A549 (cell line): ENCODE data around the gene ZNF79. TPM values are rescaled to one million over a fixed set of nuclear protein-coding genes. Genes with fewer than 3 reads are reported as not detected.
A peak's percentile ranks its signal among the peaks of the same experiment; 100 is the strongest.

ENCODE experiments used
- ATAC-seq, 2 experiments: fragments of 200-7000 bp in 1 of 2; fragments of >200 bp in 1 of 2; cut with Nextera tagmentation in 1 of 2; cut with Tn5 transposase in 1 of 2; 3 replicates each; pipeline versions ENCODE4 v1.8.0 to v1.9.1; 2018 to 2020; ENCODE audit warnings: mild to moderate bottlenecking in 1 of 2, moderate library complexity in 1 of 2
- CTCF ChIA-PET: fragments of 300-600 bp; sonication (Branson Sonifier 250); formaldehyde crosslinking; extraction: SDS; loops from one replicate; lab custom pipeline; 2021; ENCODE audit warnings: antibody characterized with exemption, inconsistent platforms; lab: Yijun Ruan, JAX
- POLR2A ChIA-PET: fragments of 350-600 bp; formaldehyde crosslinking; extraction: SDS; loops from one replicate; lab custom pipeline; 2021; ENCODE audit warnings: antibody characterized with exemption, inconsistent platforms; lab: Yijun Ruan, JAX
- DNase-seq, 2 experiments: peaks; one replicate each; pipeline versions ENCODE4 v3.0.0 to v3.0.0-alpha.2; 2011 to 2016; ENCODE audit warnings: low read depth in 1 of 2, low spot score in 1 of 2
- FAIRE-seq: peaks from 2 replicates; lab custom pipeline; 2011; peaks lifted over from hg19 to GRCh38; lab: Jason Lieb, UNC
- H3K27ac ChIP-seq, 2 experiments: fragments of >200 bp; sonication (Bioruptor Twin); formaldehyde crosslinking; 3 replicates each; pipeline ENCODE4 v1.5.1; 2016 to 2017
- H3K4me1 ChIP-seq: fragments of >200 bp; sonication (Bioruptor Twin); formaldehyde crosslinking; 3 replicates; pipeline ENCODE4 v1.6.1; 2016
- H3K4me2 ChIP-seq: fragments of >200 bp; sonication (Bioruptor Twin); formaldehyde crosslinking; 3 replicates; pipeline ENCODE4 v1.6.1; 2016
- H3K4me3 ChIP-seq: fragments of >200 bp; sonication (Bioruptor Twin); formaldehyde crosslinking; 3 replicates; pipeline ENCODE4 v1.5.1; 2016
- H3K9me3 ChIP-seq: fragments of >200 bp; sonication (Bioruptor Twin); formaldehyde crosslinking; 3 replicates; pipeline ENCODE4 v1.6.1; 2016
- CEBPB ChIP-seq, 2 experiments: fragments of >200 bp in 1 of 2; sonication (Bioruptor Twin) in 1 of 2; formaldehyde crosslinking in 1 of 2; IDR thresholded peaks; 2 replicates each; pipeline ENCODE4 v1.6.1; 2012 to 2016
- CHD2 ChIP-seq: fragments of 150-350 bp; IDR thresholded peaks from 2 replicates; pipeline ENCODE4 v1.6.1; 2014; ENCODE audit warnings: low read length; ENCODE audit not compliant: partially characterized antibody
- E2F6 ChIP-seq: IDR thresholded peaks from 2 replicates; pipeline ENCODE4 v1.6.1; 2012; ENCODE audit warnings: low read depth, borderline replicate concordance
- EP300 ChIP-seq, 2 experiments: fragments of >200 bp; sonication (Bioruptor Twin); formaldehyde crosslinking; IDR thresholded peaks; 2 replicates in 1 of 2; 3 replicates in 1 of 2; pipeline ENCODE4 v1.6.1; 2016 to 2017
- FOXS1 ChIP-seq: fragments of 250-450 bp; sonication (Bioruptor Pico); IDR thresholded peaks from 2 replicates; pipeline ENCODE4 v1.5.0; 2020; ENCODE audit warnings: mild to moderate bottlenecking, moderate library complexity
- HDAC2 ChIP-seq: fragments of 200-600 bp; sonication (generic); IDR thresholded peaks from 2 replicates; pipeline ENCODE4 v1.6.1; 2016
- HEYL ChIP-seq: fragments of 250-450 bp; sonication (Bioruptor Pico); IDR thresholded peaks from 2 replicates; pipeline ENCODE4 v1.8.0; 2021; ENCODE audit warnings: mild to moderate bottlenecking, moderate library complexity
- HOXA7 ChIP-seq: fragments of 250-450 bp; sonication (Bioruptor Pico); IDR thresholded peaks from 2 replicates; pipeline ENCODE4 v1.5.0; 2020; ENCODE audit warnings: mild to moderate bottlenecking, moderate library complexity
- HOXB13 ChIP-seq: fragments of 250-450 bp; sonication (Bioruptor Pico); IDR thresholded peaks from 2 replicates; pipeline ENCODE4 v1.5.0; 2020; ENCODE audit warnings: low read depth, mild to moderate bottlenecking, moderate library complexity
- HOXB5 ChIP-seq: fragments of 250-450 bp; sonication (Bioruptor Pico); IDR thresholded peaks from 2 replicates; pipeline ENCODE4 v1.5.0; 2020; ENCODE audit warnings: mild to moderate bottlenecking, moderate library complexity
- JUN ChIP-seq, 2 experiments: fragments of >200 bp; sonication (Bioruptor Twin); formaldehyde crosslinking; IDR thresholded peaks; 2 replicates in 1 of 2; 3 replicates in 1 of 2; pipeline ENCODE4 v1.6.1; 2016 to 2017
- MAZ ChIP-seq: fragments of 150-350 bp; IDR thresholded peaks from 2 replicates; pipeline ENCODE4 v1.6.1; 2014; ENCODE audit warnings: antibody characterized with exemption, low read depth, low read length, borderline replicate concordance
- MYC ChIP-seq: IDR thresholded peaks from 2 replicates; pipeline ENCODE4 v1.6.1; 2012; ENCODE audit warnings: mild to moderate bottlenecking, inconsistent platforms, low read length, improper control_type of control experiment, borderline replicate concordance
- NPAS2 ChIP-seq: fragments of 250-450 bp; sonication (Bioruptor Pico); IDR thresholded peaks from 2 replicates; pipeline ENCODE4 v1.8.0; 2022; ENCODE audit warnings: mild to moderate bottlenecking, moderate library complexity, borderline replicate concordance
- PHF8 ChIP-seq: fragments of 200-600 bp; sonication (generic); IDR thresholded peaks from 2 replicates; pipeline ENCODE4 v1.6.1; 2016; ENCODE audit warnings: low read depth, mild to moderate bottlenecking, antibody characterized with exemption, moderate library complexity, borderline replicate concordance
- POLR2A ChIP-seq: IDR thresholded peaks from 2 replicates; pipeline ENCODE4 v1.6.1; 2012; ENCODE audit warnings: mild to moderate bottlenecking, low read length
- RAD21 ChIP-seq, 2 experiments: fragments of >200 bp in 1 of 2; sonication (Bioruptor Twin) in 1 of 2; formaldehyde crosslinking in 1 of 2; IDR thresholded peaks in 1 of 2; conservative IDR thresholded peaks in 1 of 2; 2 replicates in 1 of 2; 3 replicates in 1 of 2; pipeline ENCODE4 v1.6.1; 2012 to 2018; ENCODE audit warnings: inconsistent platforms in 1 of 2
- RARB ChIP-seq: fragments of 250-450 bp; sonication (Bioruptor Pico); IDR thresholded peaks from 2 replicates; pipeline ENCODE4 v1.8.0; 2021; ENCODE audit warnings: mild to moderate bottlenecking, moderate library complexity
- RFX5 ChIP-seq: fragments of 450-650 bp; IDR thresholded peaks from 2 replicates; pipeline ENCODE4 v1.7.1; 2014; ENCODE audit warnings: antibody characterized with exemption, mild to moderate bottlenecking, moderate library complexity
- SMC3 ChIP-seq: fragments of >200 bp; sonication (Bioruptor Twin); formaldehyde crosslinking; IDR thresholded peaks from 3 replicates; pipeline ENCODE4 v1.6.1; 2018; ENCODE audit warnings: inconsistent platforms
- SREBF2 ChIP-seq: fragments of 450-650 bp; IDR thresholded peaks from 2 replicates; pipeline ENCODE4 v1.6.1; 2014; ENCODE audit warnings: mild to moderate bottlenecking, moderate library complexity
- TFCP2L1 ChIP-seq: fragments of 250-450 bp; sonication (Bioruptor Pico); IDR thresholded peaks from 2 replicates; pipeline ENCODE4 v1.5.0; 2021; ENCODE audit warnings: mild to moderate bottlenecking
- WGBS: methylation state at CpG from one replicate; pipeline ENCODE4 v1.1.6; 2017; ENCODE audit errors: missing lambda C conversion rate; 5-methylcytosine and 5-hydroxymethylcytosine counted together
- polyA plus RNA-seq, 4 experiments: library from polyadenylated mRNA; depleted of rRNA in 3 of 4; stranded (reverse); fragments of >200 nt; fragmentation: RNase III in 1 of 4; extraction: RNeasy Plus Mini Kit Qiagen cat#74134 plus additional on column Dnase treatment in 1 of 4; gene quantifications; 2 replicates in 3 of 4; 3 replicates in 1 of 4; pipeline ENCODE4 v1.2.3, GENCODE V29; 2011 to 2017
- TF ChIP-seq, protein P1 (sequence below): IDR thresholded peaks from 2 replicates; pipeline ENCODE4 v1.6.1; 2012
- TF ChIP-seq, protein P2 (sequence below): fragments of 450-650 bp; IDR thresholded peaks from 2 replicates; pipeline ENCODE4 v1.6.1; 2014; ENCODE audit warnings: antibody characterized with exemption
- TF ChIP-seq, protein P3 (sequence below): fragments of >200 bp; sonication (Bioruptor Twin); formaldehyde crosslinking; IDR thresholded peaks from 3 replicates; pipeline ENCODE4 v1.6.1; 2016
- TF ChIP-seq, protein P4 (sequence below): fragments of 250-450 bp; sonication (Bioruptor Pico); IDR thresholded peaks from 2 replicates; pipeline ENCODE4 v1.5.0; 2020; ENCODE audit warnings: low read depth, mild to moderate bottlenecking, moderate library complexity

The ZNF79 gene
- polyA plus RNA-seq, 2 of the 4 experiments (the other 2 are of a cell fraction): 4.9 to 5.7 TPM

DNA sequence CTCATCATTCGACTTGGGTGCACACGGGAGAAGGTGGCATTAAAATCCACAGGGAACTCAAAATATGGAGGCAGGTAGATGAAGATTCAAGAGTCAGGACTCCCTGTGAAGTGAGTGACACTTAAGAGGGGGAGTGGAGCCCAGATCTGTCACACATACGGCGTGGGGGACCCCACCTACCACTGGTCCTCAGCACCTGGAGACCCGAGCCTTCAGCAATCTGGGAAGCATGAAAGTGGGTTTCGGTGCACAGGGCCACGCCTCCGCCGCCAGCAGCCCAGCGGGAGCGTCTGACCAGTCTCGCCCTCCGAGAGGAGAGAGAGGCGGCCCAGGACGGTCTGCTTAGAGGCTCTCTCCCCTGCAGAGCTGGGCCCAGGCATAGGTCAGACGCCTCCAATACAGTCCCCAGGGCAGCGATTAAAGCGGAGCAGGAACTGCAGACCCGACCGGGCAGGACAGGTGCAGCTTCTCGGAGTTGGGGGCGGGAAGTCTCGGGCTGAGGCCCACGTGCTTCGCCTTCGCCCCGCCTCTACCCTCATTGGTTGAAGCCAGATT is 27.9 kb upstream of the ZNF79 start (continued):
- TF ChIP-seq SMC3 (no peak), CEBPB (IDR thresholded peaks at IDR 0.05) (no peak), FOXS1 (CRISPR knock-in tag) (no peak), MYC (peak; percentile 73; the same call in 1 of the 2 replicates), E2F6 (peak; percentile 92), TFCP2L1 (CRISPR knock-in tag) (no peak), MAZ (no peak), SREBF2 (no peak), HOXB5 (CRISPR knock-in tag) (peak; percentile 64; the same call in 1 of the 2 replicates), EP300 (IDR thresholded peaks at IDR 0.05) (no peak), HOXB13 (CRISPR knock-in tag) (no peak), NPAS2 (CRISPR knock-in tag) (no peak), HEYL (no peak)
- TF ChIP-seq, protein P1, sequence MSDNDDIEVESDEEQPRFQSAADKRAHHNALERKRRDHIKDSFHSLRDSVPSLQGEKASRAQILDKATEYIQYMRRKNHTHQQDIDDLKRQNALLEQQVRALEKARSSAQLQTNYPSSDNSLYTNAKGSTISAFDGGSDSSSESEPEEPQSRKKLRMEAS: peak; percentile 95
- TF ChIP-seq, protein P2, sequence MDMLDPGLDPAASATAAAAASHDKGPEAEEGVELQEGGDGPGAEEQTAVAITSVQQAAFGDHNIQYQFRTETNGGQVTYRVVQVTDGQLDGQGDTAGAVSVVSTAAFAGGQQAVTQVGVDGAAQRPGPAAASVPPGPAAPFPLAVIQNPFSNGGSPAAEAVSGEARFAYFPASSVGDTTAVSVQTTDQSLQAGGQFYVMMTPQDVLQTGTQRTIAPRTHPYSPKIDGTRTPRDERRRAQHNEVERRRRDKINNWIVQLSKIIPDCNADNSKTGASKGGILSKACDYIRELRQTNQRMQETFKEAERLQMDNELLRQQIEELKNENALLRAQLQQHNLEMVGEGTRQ: peak; percentile 88
- TF ChIP-seq, protein P3, sequence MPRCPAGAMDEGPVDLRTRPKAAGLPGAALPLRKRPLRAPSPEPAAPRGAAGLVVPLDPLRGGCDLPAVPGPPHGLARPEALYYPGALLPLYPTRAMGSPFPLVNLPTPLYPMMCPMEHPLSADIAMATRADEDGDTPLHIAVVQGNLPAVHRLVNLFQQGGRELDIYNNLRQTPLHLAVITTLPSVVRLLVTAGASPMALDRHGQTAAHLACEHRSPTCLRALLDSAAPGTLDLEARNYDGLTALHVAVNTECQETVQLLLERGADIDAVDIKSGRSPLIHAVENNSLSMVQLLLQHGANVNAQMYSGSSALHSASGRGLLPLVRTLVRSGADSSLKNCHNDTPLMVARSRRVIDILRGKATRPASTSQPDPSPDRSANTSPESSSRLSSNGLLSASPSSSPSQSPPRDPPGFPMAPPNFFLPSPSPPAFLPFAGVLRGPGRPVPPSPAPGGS: no peak

DNA sequence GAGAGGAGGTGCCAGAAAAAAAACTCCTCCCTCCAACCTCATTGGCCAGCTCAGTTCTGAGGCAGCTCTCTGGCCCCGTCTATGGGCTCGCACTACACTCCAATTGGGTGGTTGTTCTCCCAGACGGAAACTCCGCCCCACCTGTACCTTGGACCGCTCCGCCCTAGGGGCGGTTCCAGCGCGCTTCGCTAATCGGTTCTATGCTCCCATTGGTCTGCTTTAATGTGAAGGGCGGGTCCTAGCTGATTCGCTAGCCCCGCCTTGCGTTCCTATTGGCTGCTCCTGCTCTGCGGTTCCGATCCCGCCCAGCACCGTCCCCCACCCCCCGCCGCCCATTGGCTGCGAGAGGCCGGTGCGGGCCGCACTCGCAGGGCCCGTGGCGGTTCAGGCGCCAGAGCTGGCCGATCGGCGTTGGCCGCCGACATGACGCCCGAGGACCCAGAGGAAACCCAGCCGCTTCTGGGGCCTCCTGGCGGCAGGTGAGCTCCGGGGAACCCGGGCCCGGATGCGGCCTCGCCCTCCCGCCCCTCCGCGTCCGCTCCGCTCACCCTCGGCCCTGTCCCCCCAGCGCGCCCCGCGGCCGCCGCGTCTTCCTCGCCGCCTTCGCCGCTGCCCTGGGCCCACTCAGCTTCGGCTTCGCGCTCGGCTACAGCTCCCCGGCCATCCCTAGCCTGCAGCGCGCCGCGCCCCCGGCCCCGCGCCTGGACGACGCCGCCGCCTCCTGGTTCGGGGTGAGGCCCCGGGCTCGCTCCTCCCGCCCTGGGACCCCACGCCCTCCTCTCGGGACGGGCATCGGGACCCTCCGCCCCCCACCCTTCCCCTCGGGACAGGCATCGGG is 27.2 kb upstream of the ZNF79 start, which contains the start of gene SLC2A8:
TSS of gene SLC2A8 (plus strand) at position 362 of the 838 bp plus-strand sequence. CDS start at position 424, 62 bp downstream.
- H3K9me3 ChIP-seq: no peaks in the 10 kb centered on the region
- CTCF ChIA-PET: interaction anchor here (0.8 to 6.6 kb wide), 35 partner anchors 9 to 462 kb away, joined by 3 to 33 read pairs (median 4); no protein-coding TSS in a partner anchor
- FAIRE-seq (peak; percentile 93), ATAC-seq (peak; percentile 87 to 96), DNase-seq (peak; percentile 96 to 99)
- H3K27ac ChIP-seq: peak within 1 kb of the TSS; percentile 80 to 90
- POLR2A ChIA-PET: interaction anchor here (0.5 to 2.2 kb wide), 12 partner anchors 9 to 519 kb away, joined by 3 to 25 read pairs (median 5); partner anchors contain the start of genes LRSAM1, RALGPS1, RPL12 and ZNF79
- TF ChIP-seq, protein P4, sequence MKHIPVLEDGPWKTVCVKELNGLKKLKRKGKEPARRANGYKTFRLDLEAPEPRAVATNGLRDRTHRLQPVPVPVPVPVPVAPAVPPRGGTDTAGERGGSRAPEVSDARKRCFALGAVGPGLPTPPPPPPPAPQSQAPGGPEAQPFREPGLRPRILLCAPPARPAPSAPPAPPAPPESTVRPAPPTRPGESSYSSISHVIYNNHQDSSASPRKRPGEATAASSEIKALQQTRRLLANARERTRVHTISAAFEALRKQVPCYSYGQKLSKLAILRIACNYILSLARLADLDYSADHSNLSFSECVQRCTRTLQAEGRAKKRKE (CRISPR knock-in tag): no peak
- TF ChIP-seq RARB (CRISPR knock-in tag) (no peak), PHF8 (peak; percentile 77; the same call in 1 of the 2 replicates), RFX5 (peak; percentile 79), CHD2 (no peak), HOXA7 (no peak), HDAC2 (no peak), JUN (IDR thresholded peaks at IDR 0.05) (peak; percentile 31 to 68; a peak in 2 of 5 replicates), SMC3 (peak; percentile 46; the same call in 2 of the 3 replicates), RAD21 (conservative IDR thresholded peaks at IDR 0.05 in 1 of 2, IDR thresholded peaks at IDR 0.05 in 1 of 2) (peak in 1 of 2 experiments; percentile 43; a peak in 1 of 5 replicates), POLR2A (peak; percentile 82)
- TF ChIP-seq, protein P1: peak; percentile 4; the same call in 1 of the 2 replicates
- H3K4me1 ChIP-seq: peaks cover 6% of the 10 kb centered on the region; the same call in 1 of the 3 replicates
- peak within 1 kb of the TSS; percentile 98 for H3K4me2 ChIP-seq
- 0% methylated on average over 9 of the region's 87 CpGs for WGBS
- H3K4me3 ChIP-seq: peak within 1 kb of the TSS; percentile 90
